ENCODE data around the gene TTLL12.

Gene TTLL12

GRCh38 chr22:43206509-43207161 lies 19.7 kb upstream of the TTLL12 start:
- no peaks in the 10 kb centered on the region for H3K4me1 ChIP-seq (ENCODE audit: control insufficient read depth, insufficient read depth, low read length, poor library complexity, severe bottlenecking)
- no peaks in the 10 kb centered on the region for H3K36me3 ChIP-seq (ENCODE audit: control insufficient read depth, insufficient read depth, low read length)
- WGBS, 2 experiments (ENCODE audit: insufficient coverage in 2 of 2), result 78 to 85% methylated on average over 21 of the region's 23 CpGs
- H3K27ac ChIP-seq (ENCODE audit: low read depth, low read length, severe bottlenecking), result no peak overlapping the region
- no peaks in the 10 kb centered on the region for H3K9me3 ChIP-seq (ENCODE audit: control insufficient read depth, low read length)
- no peak overlapping the region for H3K4me3 ChIP-seq (ENCODE audit: extremely low read depth, insufficient read depth, low read length, poor library complexity, severe bottlenecking)

- Histone ChIP-seq H3K4me1 (ENCODE audit: control insufficient read depth, insufficient read depth, low read length, poor library complexity, severe bottlenecking) (no peaks in the 10 kb centered on the region), H3K4me3 (ENCODE audit: extremely low read depth, insufficient read depth, low read length, poor library complexity, severe bottlenecking) (no peak overlapping the region), H3K27ac (ENCODE audit: low read depth, low read length, severe bottlenecking) (no peak overlapping the region), H3K9me3 (ENCODE audit: control insufficient read depth, low read length) (no peaks in the 10 kb centered on the region), H3K36me3 (ENCODE audit: control insufficient read depth, insufficient read depth, low read length) (no peaks in the 10 kb centered on the region)
- WGBS, 2 experiments (ENCODE audit: insufficient coverage in 2 of 2), result 83 to 86% methylated on average over 1 to 2 of the region's 5 CpGs
These were observed 19.0 kb upstream of the TTLL12 start for GRCh38 chr22:43205748-43206508.

- Histone ChIP-seq H3K4me1 (ENCODE audit: control insufficient read depth, insufficient read depth, low read length, poor library complexity, severe bottlenecking) (no peaks in the 10 kb centered on the region), H3K27ac (ENCODE audit: low read depth, low read length, severe bottlenecking) (no peak overlapping the region), H3K36me3 (ENCODE audit: control insufficient read depth, insufficient read depth, low read length) (no peaks in the 10 kb centered on the region), H3K4me3 (ENCODE audit: extremely low read depth, insufficient read depth, low read length, poor library complexity, severe bottlenecking) (no peak overlapping the region), H3K9me3 (ENCODE audit: control insufficient read depth, low read length) (no peaks in the 10 kb centered on the region)
- 93 to 95% methylated on average over 8 to 9 of the region's 9 CpGs for WGBS, 2 experiments (ENCODE audit: insufficient coverage in 2 of 2)
These were observed 18.3 kb upstream of the TTLL12 start for GRCh38 chr22:43205261-43205691.

- no peak overlapping the region for H3K27ac ChIP-seq (ENCODE audit: low read depth, low read length, severe bottlenecking)
- no peaks in the 10 kb centered on the region for H3K4me1 ChIP-seq (ENCODE audit: control insufficient read depth, insufficient read depth, low read length, poor library complexity, severe bottlenecking)
- H3K4me3 ChIP-seq (ENCODE audit: extremely low read depth, insufficient read depth, low read length, poor library complexity, severe bottlenecking), result no peak overlapping the region
- no peaks in the 10 kb centered on the region for H3K9me3 ChIP-seq (ENCODE audit: control insufficient read depth, low read length)
- 51 to 62% methylated on average over 12 to 17 of the region's 20 CpGs for WGBS, 2 experiments (ENCODE audit: insufficient coverage in 2 of 2)
- H3K36me3 ChIP-seq (ENCODE audit: control insufficient read depth, insufficient read depth, low read length), result no peaks in the 10 kb centered on the region
These were observed 16.6 kb upstream of the TTLL12 start for GRCh38 chr22:43203471-43203981.

- Histone ChIP-seq H3K4me1 (ENCODE audit: control insufficient read depth, insufficient read depth, low read length, poor library complexity, severe bottlenecking) (no peaks in the 10 kb centered on the region), H3K27ac (ENCODE audit: low read depth, low read length, severe bottlenecking) (no peak overlapping the region), H3K36me3 (ENCODE audit: control insufficient read depth, insufficient read depth, low read length) (no peaks in the 10 kb centered on the region), H3K9me3 (ENCODE audit: control insufficient read depth, low read length) (no peaks in the 10 kb centered on the region), H3K4me3 (ENCODE audit: extremely low read depth, insufficient read depth, low read length, poor library complexity, severe bottlenecking) (no peak overlapping the region)
- 70 to 71% methylated on average over 9 to 10 of the region's 13 CpGs for WGBS, 2 experiments (ENCODE audit: insufficient coverage in 2 of 2)
These were observed 15.9 kb upstream of the TTLL12 start for GRCh38 chr22:43202756-43203410.

- Histone ChIP-seq H3K36me3 (ENCODE audit: control insufficient read depth, insufficient read depth, low read length) (no peaks in the 10 kb centered on the region), H3K4me1 (ENCODE audit: control insufficient read depth, insufficient read depth, low read length, poor library complexity, severe bottlenecking) (no peaks in the 10 kb centered on the region), H3K9me3 (ENCODE audit: control insufficient read depth, low read length) (no peaks in the 10 kb centered on the region), H3K27ac (ENCODE audit: low read depth, low read length, severe bottlenecking) (no peak overlapping the region), H3K4me3 (ENCODE audit: extremely low read depth, insufficient read depth, low read length, poor library complexity, severe bottlenecking) (no peak overlapping the region)
- WGBS, 2 experiments (ENCODE audit: insufficient coverage in 2 of 2), result 94 to 95% methylated on average over 8 of the region's 10 CpGs
These were observed 15.4 kb upstream of the TTLL12 start for GRCh38 chr22:43202326-43202725.

- Histone ChIP-seq H3K36me3 (ENCODE audit: control insufficient read depth, insufficient read depth, low read length) (no peaks in the 10 kb centered on the region), H3K9me3 (ENCODE audit: control insufficient read depth, low read length) (no peaks in the 10 kb centered on the region), H3K27ac (ENCODE audit: low read depth, low read length, severe bottlenecking) (no peak overlapping the region), H3K4me3 (ENCODE audit: extremely low read depth, insufficient read depth, low read length, poor library complexity, severe bottlenecking) (no peak overlapping the region), H3K4me1 (ENCODE audit: control insufficient read depth, insufficient read depth, low read length, poor library complexity, severe bottlenecking) (no peaks in the 10 kb centered on the region)
- 93% methylated on average over 24 to 26 of the region's 26 CpGs for WGBS, 2 experiments (ENCODE audit: insufficient coverage in 2 of 2)
These were observed 14.7 kb upstream of the TTLL12 start for GRCh38 chr22:43201486-43202219.

- H3K4me3 ChIP-seq (ENCODE audit: extremely low read depth, insufficient read depth, low read length, poor library complexity, severe bottlenecking), result no peak overlapping the region
- 86 to 96% methylated on average over 8 to 13 of the region's 13 CpGs for WGBS, 2 experiments (ENCODE audit: insufficient coverage in 2 of 2)
- no peaks in the 10 kb centered on the region for H3K9me3 ChIP-seq (ENCODE audit: control insufficient read depth, low read length)
- no peaks in the 10 kb centered on the region for H3K36me3 ChIP-seq (ENCODE audit: control insufficient read depth, insufficient read depth, low read length)
- no peaks in the 10 kb centered on the region for H3K4me1 ChIP-seq (ENCODE audit: control insufficient read depth, insufficient read depth, low read length, poor library complexity, severe bottlenecking)
- H3K27ac ChIP-seq (ENCODE audit: low read depth, low read length, severe bottlenecking), result no peak overlapping the region
These were observed 13.6 kb upstream of the TTLL12 start for GRCh38 chr22:43200555-43200954.

GRCh38 chr22:43200031-43200430 lies 13.1 kb upstream of the TTLL12 start:
- no peaks in the 10 kb centered on the region for H3K9me3 ChIP-seq (ENCODE audit: control insufficient read depth, low read length)
- no peaks in the 10 kb centered on the region for H3K4me1 ChIP-seq (ENCODE audit: control insufficient read depth, insufficient read depth, low read length, poor library complexity, severe bottlenecking)
- H3K4me3 ChIP-seq (ENCODE audit: extremely low read depth, insufficient read depth, low read length, poor library complexity, severe bottlenecking), result no peak overlapping the region
- H3K36me3 ChIP-seq (ENCODE audit: control insufficient read depth, insufficient read depth, low read length), result no peaks in the 10 kb centered on the region
- no peak overlapping the region for H3K27ac ChIP-seq (ENCODE audit: low read depth, low read length, severe bottlenecking)
- WGBS, 2 experiments (ENCODE audit: insufficient coverage in 2 of 2), result 92% methylated on average over 17 of the region's 17 CpGs

- 94 to 96% methylated on average over 10 to 11 of the region's 11 CpGs for WGBS, 2 experiments (ENCODE audit: insufficient coverage in 2 of 2)
- no peaks in the 10 kb centered on the region for H3K9me3 ChIP-seq (ENCODE audit: control insufficient read depth, low read length)
- H3K27ac ChIP-seq (ENCODE audit: low read depth, low read length, severe bottlenecking), result no peak overlapping the region
- H3K4me1 ChIP-seq (ENCODE audit: control insufficient read depth, insufficient read depth, low read length, poor library complexity, severe bottlenecking), result no peaks in the 10 kb centered on the region
- H3K36me3 ChIP-seq (ENCODE audit: control insufficient read depth, insufficient read depth, low read length), result no peaks in the 10 kb centered on the region
- H3K4me3 ChIP-seq (ENCODE audit: extremely low read depth, insufficient read depth, low read length, poor library complexity, severe bottlenecking), result no peak overlapping the region
These were observed 12.6 kb upstream of the TTLL12 start for GRCh38 chr22:43199541-43199940.

All from mesodermal cell (in vitro differentiated cells).